ENCODE data around the gene DAZL.

DNA sequence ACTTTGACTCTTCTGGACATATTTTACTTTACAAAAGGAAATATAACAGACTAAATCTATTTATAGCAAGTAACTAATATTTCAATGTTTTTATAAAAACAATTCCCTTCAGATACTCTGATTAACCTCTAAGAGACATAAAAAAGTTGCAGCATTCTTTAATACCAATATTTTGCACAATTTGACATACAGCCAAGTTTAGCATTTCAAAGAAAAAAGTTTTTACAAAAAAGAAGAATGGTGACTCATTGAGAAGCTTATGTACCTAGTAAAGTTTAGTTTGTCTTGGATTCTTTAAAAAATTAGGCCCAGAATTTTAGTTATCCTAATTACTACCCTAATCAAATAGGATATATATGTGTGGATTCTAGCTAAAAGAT is 17.6 kb downstream of the DAZL start:
- TF ChIP-seq EZH2 (IDR thresholded peaks at IDR 0.05) (no peak), POLR2AphosphoS5 (IDR thresholded peaks at IDR 0.05; ENCODE audit: borderline replicate concordance, low read depth, low read length) (no peak), FOXP2 (optimal IDR thresholded peaks at IDR 0.05; ENCODE audit: control extremely low read depth, extremely low read length, insufficient read depth) (no peak)

Measured in SK-N-MC (cell line).